Retina (tissue), 1 donor: ENCODE measurements around the gene FOXL1.

Experiments used
- DNase-seq: peaks from one replicate; pipeline ENCODE4 v3.0.0-alpha.2; 2016

The FOXL1 gene

GRCh38 chr16:86578061-86578599 lies at the start of gene FOXL1:
Gene FOXL1, plus strand, starts transcription at chr16:86578549. Its CDS starts 175 bp downstream, at chr16:86578724.
- DNase-seq, result no peak

- no peak for DNase-seq
Observed at GRCh38 chr16:86529160-86529559, 49.2 kb upstream of the FOXL1 start.

GRCh38 chr16:86530251-86531190 lies 47.8 kb upstream of the FOXL1 start:
- no peak for DNase-seq

- no peak for DNase-seq
Observed at GRCh38 chr16:86531191-86531545, 47.2 kb upstream of the FOXL1 start.

- no peak for DNase-seq
Observed at GRCh38 chr16:86531641-86532525, 46.5 kb upstream of the FOXL1 start.

GRCh38 chr16:86532526-86532815 lies 45.9 kb upstream of the FOXL1 start:
- DNase-seq, result no peak

- no peak for DNase-seq
Observed at GRCh38 chr16:86533076-86533475, 45.3 kb upstream of the FOXL1 start.

- no peak for DNase-seq
Observed at GRCh38 chr16:86533767-86534351, 44.5 kb upstream of the FOXL1 start.

GRCh38 chr16:86534779-86535615 lies 43.4 kb upstream of the FOXL1 start:
- DNase-seq, result no peak

GRCh38 chr16:86536621-86537020 lies 41.7 kb upstream of the FOXL1 start:
- no peak for DNase-seq

GRCh38 chr16:86537486-86537885 lies 40.9 kb upstream of the FOXL1 start:
- no peak for DNase-seq

GRCh38 chr16:86538196-86538780 lies 40.1 kb upstream of the FOXL1 start:
- no peak for DNase-seq

GRCh38 chr16:86540894-86541293 lies 37.5 kb upstream of the FOXL1 start:
- no peak for DNase-seq

GRCh38 chr16:86541560-86541959 lies 36.8 kb upstream of the FOXL1 start:
- DNase-seq, result no peak

GRCh38 chr16:86542756-86543750 lies 35.3 kb upstream of the FOXL1 start:
- DNase-seq, result peak; percentile 44

- DNase-seq, result no peak
Observed at GRCh38 chr16:86545481-86545880, 32.9 kb upstream of the FOXL1 start.

- no peak for DNase-seq
Observed at GRCh38 chr16:86545954-86546637, 32.3 kb upstream of the FOXL1 start.

GRCh38 chr16:86546638-86547013 lies 31.7 kb upstream of the FOXL1 start:
- DNase-seq, result no peak

GRCh38 chr16:86547286-86547685 lies 31.1 kb upstream of the FOXL1 start:
- DNase-seq, result no peak
